Measurements from ENCODE around the gene PRMT6.
"Not testable (repeated sequence)": the region's sequence is repeated elsewhere in the genome, so short reads cannot be mapped to it uniquely, and the experiment has no call there.

The PRMT6 gene

DNA sequence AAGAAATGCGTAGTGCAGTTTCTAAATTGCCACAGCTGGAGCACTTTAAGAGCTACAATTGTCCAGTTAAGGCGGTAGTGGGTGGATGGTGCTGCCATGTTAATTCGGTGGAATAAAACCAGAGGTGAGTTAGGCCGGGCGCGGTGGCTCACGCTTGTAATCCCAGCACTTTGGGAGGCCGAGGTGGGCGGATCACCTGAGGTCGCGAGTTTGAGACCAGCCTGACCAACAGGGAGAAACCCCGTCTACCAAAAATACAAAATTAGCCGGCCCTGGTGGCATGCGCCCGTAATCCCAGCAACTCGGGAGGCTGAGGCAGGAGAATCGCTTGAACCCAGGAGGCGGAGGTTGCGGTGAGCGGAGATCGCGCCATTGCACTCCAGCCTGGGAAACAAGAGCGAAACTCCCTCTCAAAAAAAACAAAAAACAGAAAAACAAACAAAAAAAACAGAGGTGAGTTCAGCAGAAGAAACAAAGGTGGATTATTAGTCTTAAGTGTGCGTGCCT lies 502 bp upstream of the PRMT6 start:
- Histone ChIP-seq H3K4me3 (ENCODE audit: low read depth in 1 of 2, low read length in 2 of 2) (peak overlapping the region; percentile 66 to 98), H3K4me1 (ENCODE audit: insufficient read depth, low read length) (peaks cover 10% of the 10 kb centered on the region), H3K27ac (ENCODE audit: low read depth, low read length) (peak overlapping the region; percentile 97), H3K9ac (ENCODE audit: low read length) (peak overlapping the region; percentile 65)
- not testable (repeated sequence) for H3K9me3 ChIP-seq (ENCODE audit: low read length); H3K36me3 ChIP-seq (ENCODE audit: insufficient read depth, low read length); H3K27me3 ChIP-seq (ENCODE audit: control insufficient read depth in 1 of 2, insufficient read depth in 2 of 2, low read length in 2 of 2)

DNA sequence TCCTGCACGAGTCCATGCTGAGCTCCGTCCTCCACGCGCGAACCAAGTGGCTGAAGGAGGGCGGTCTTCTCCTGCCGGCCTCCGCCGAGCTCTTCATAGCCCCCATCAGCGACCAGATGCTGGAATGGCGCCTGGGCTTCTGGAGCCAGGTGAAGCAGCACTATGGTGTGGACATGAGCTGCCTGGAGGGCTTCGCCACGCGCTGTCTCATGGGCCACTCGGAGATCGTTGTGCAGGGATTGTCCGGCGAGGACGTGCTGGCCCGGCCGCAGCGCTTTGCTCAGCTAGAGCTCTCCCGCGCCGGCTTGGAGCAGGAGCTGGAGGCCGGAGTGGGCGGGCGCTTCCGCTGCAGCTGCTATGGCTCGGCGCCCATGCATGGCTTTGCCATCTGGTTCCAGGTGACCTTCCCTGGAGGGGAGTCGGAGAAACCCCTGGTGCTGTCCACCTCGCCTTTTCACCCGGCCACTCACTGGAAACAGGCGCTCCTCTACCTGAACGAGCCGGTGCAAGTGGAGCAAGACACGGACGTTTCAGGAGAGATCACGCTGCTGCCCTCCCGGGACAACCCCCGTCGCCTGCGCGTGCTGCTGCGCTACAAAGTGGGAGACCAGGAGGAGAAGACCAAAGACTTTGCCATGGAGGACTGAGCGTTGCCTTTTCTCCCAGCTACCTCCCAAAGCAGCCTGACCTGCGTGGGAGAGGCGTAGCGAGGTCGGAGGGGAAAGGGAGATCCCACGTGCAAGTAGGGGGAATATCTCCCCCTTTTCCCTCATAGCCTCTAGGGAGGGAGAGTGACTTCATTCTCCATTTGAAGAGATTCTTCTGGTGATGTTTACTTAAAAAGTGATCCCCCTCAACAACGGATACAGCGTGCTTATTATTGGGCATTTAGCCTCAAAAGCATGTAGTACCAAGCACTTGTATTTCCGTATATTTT lies 991 bp downstream of the PRMT6 start:
- Histone ChIP-seq H3K9me3 (ENCODE audit: low read length) (no peaks in the 10 kb centered on the region), H3K27me3 (ENCODE audit: control insufficient read depth in 1 of 2, insufficient read depth in 2 of 2, low read length in 2 of 2) (no peaks in the 10 kb centered on the region), H3K27ac (ENCODE audit: low read depth, low read length) (peak overlapping the region; percentile 97), H3K9ac (ENCODE audit: low read length) (peak overlapping the region; percentile 65), H3K36me3 (ENCODE audit: insufficient read depth, low read length) (peaks cover 5% of the 10 kb centered on the region), H3K4me3 (ENCODE audit: low read depth in 1 of 2, low read length in 2 of 2) (peak overlapping the region; percentile 66 to 98), H3K4me1 (ENCODE audit: insufficient read depth, low read length) (peaks cover 10% of the 10 kb centered on the region)

DNA sequence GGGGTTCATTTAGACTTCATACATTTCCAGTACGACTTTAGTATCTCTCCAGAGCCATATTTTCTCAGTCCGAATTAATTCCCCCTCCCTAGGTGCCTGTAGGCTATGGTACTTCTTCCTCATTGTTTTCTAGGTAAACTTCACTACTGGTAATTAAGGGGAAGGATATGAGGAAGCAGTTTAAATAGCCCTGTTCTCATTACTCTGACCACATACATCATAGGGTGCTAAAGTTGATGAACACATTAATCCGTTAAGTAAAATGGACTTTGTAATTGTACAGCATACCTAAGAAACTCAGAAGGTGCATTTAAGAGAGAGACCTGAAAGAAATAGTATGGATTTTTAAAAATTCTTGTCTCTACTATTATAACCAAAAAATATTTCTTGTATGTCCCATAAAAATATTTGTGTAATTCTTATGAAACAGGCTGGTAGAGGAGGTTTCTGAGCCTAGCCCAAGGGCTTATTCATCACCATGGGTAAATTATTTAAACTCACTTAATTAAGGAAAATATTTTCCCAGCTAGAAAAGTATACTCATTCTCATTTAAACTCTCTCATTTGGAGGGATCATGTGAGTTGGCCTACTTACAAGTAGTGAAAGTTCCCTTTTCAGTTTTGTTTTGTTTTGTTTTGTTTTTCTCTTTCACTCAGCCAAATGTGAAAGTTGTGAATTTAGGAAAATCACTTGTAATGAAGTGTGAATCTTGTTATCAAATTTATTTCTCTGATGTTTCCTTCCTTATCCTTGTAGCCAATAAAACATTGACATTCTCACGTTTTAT lies 2.0 kb downstream of the PRMT6 start:
- H3K9ac ChIP-seq (ENCODE audit: low read length), result no peak overlapping the region
- no peak overlapping the region for H3K27ac ChIP-seq (ENCODE audit: low read depth, low read length)
- peaks cover 5% of the 10 kb centered on the region for H3K36me3 ChIP-seq (ENCODE audit: insufficient read depth, low read length)
- H3K4me3 ChIP-seq (ENCODE audit: low read depth in 1 of 2, low read length in 2 of 2), result peak overlapping the region in 1 of 2 donors; percentile 98
- H3K9me3 ChIP-seq (ENCODE audit: low read length), result no peaks in the 10 kb centered on the region
- H3K27me3 ChIP-seq (ENCODE audit: control insufficient read depth in 1 of 2, insufficient read depth in 2 of 2, low read length in 2 of 2), result no peaks in the 10 kb centered on the region
- peaks cover 10% of the 10 kb centered on the region for H3K4me1 ChIP-seq (ENCODE audit: insufficient read depth, low read length)

DNA sequence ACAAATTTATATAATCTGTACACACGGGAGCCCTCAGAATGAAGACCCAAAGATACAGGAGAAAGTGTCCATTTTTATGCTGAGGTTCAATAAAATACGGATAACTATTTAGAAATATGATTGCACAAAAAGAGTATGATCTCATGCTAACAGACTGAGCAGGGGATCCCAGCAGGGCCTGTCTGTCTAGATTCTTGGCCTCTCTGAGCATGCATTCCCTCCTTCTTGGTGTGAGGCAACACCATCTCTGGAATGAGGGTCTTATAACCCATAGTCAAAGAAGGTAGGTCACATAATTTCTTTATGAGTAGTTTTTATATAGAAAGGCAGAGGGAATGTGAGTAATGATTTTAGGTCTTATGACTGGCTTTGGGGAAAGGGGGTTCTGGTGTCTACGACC lies 5.4 kb downstream of the PRMT6 start:
- peaks cover 5% of the 10 kb centered on the region for H3K36me3 ChIP-seq (ENCODE audit: insufficient read depth, low read length)
- H3K4me1 ChIP-seq (ENCODE audit: insufficient read depth, low read length), result peaks cover 10% of the 10 kb centered on the region
- H3K9ac ChIP-seq (ENCODE audit: low read length), result no peak overlapping the region
- H3K4me3 ChIP-seq (ENCODE audit: low read depth in 1 of 2, low read length in 2 of 2), result no peak overlapping the region
- no peaks in the 10 kb centered on the region for H3K27me3 ChIP-seq (ENCODE audit: control insufficient read depth in 1 of 2, insufficient read depth in 2 of 2, low read length in 2 of 2)
- no peaks in the 10 kb centered on the region for H3K9me3 ChIP-seq (ENCODE audit: low read length)
- no peak overlapping the region for H3K27ac ChIP-seq (ENCODE audit: low read depth, low read length)

DNA sequence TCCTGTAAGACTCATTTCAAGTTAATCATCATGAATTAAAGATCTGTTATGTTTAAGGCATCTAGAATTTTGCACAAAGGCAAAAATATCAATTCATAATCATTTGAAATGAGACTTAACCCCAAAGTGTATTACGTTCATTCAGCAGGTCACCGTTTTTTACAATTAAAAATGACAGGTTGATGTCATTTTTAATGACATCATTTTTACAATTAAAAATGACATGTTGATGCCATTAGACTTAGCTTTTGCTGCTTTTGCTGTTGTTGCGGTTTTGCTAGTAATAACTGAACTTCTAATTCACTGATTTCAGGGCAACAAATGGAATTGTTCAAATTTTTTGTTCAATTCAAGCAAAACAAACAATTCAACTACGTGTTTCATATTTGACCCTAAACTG lies 17.0 kb downstream of the PRMT6 start:
- Histone ChIP-seq H3K4me3 (ENCODE audit: low read depth in 1 of 2, low read length in 2 of 2) (no peak overlapping the region), H3K4me1 (ENCODE audit: insufficient read depth, low read length) (no peaks in the 10 kb centered on the region)

DNA sequence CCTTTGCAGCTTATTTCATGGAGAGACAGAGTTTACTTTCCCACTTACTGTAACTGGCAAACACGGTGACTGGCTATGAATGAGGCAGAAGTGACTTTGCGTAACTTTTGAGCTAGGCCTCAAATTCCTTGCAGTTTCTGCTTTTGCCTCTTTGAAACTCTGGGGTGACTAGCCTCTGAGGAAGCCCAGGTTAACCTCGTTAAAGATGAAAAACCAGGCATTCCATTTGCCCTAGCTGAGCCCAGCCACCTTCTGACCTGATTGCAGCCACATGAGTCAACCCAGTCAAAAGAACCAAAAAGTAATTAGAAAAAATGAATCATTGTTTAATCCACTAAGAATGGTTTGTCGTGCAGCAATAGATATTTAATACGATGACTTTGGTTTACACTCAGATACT lies 20.4 kb downstream of the PRMT6 start:
- Histone ChIP-seq H3K9ac (ENCODE audit: low read length) (no peak overlapping the region), H3K27me3 (ENCODE audit: control insufficient read depth in 1 of 2, insufficient read depth in 2 of 2, low read length in 2 of 2) (no peaks in the 10 kb centered on the region), H3K27ac (ENCODE audit: low read depth, low read length) (no peak overlapping the region), H3K4me1 (ENCODE audit: insufficient read depth, low read length) (no peaks in the 10 kb centered on the region), H3K4me3 (ENCODE audit: low read depth in 1 of 2, low read length in 2 of 2) (no peak overlapping the region), H3K36me3 (ENCODE audit: insufficient read depth, low read length) (no peaks in the 10 kb centered on the region), H3K9me3 (ENCODE audit: low read length) (no peaks in the 10 kb centered on the region)

More for the DNA sequence above, 17.0 kb downstream of the PRMT6 start:
- H3K36me3 ChIP-seq (ENCODE audit: insufficient read depth, low read length), result no peaks in the 10 kb centered on the region
- no peaks in the 10 kb centered on the region for H3K27me3 ChIP-seq (ENCODE audit: control insufficient read depth in 1 of 2, insufficient read depth in 2 of 2, low read length in 2 of 2)
- H3K9me3 ChIP-seq (ENCODE audit: low read length), result no peaks in the 10 kb centered on the region
- no peak overlapping the region for H3K27ac ChIP-seq (ENCODE audit: low read depth, low read length)
- no peak overlapping the region for H3K9ac ChIP-seq (ENCODE audit: low read length)

DNA sequence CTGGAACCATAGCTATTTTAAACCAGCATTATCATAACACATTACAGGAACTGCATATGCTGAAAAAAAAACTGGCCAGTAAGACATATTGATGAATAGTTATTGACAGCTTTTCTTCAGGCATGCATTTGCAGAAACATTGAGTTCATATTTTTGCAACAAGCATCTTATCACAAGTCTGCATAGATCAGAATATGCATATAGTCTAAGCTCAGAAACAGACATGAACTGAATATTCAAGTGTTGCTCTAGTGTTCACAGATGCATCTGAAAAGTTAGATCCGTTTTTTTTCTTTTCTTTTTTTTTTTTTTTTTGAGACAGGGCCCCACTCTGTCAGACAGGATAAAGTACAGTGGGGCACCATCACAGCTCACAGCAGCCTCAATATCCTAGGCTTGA lies 22.8 kb downstream of the PRMT6 start:
- Histone ChIP-seq H3K9me3 (ENCODE audit: low read length) (no peaks in the 10 kb centered on the region), H3K27me3 (ENCODE audit: control insufficient read depth in 1 of 2, insufficient read depth in 2 of 2, low read length in 2 of 2) (no peaks in the 10 kb centered on the region), H3K9ac (ENCODE audit: low read length) (no peak overlapping the region), H3K36me3 (ENCODE audit: insufficient read depth, low read length) (no peaks in the 10 kb centered on the region), H3K4me1 (ENCODE audit: insufficient read depth, low read length) (no peaks in the 10 kb centered on the region), H3K27ac (ENCODE audit: low read depth, low read length) (no peak overlapping the region), H3K4me3 (ENCODE audit: low read depth in 1 of 2, low read length in 2 of 2) (no peak overlapping the region)

DNA sequence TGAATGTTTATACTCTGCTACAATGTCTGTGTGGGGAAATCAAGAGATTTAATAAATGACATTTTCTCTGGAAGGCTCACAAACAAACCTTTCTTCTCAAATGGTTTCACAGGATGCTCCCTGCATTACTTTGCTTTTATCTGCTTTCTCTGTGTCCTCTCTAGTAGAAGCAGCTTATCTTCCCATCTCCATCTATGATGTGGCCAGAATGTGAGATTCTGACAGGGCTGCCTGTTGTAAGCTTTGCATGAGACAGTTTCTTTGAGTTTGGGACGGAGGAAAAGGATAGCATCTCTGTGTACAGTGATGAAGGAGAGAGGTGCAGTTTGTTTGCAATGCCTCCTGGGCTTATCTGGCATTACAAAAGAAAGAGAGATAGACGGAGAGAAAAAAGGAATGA lies 24.6 kb downstream of the PRMT6 start:
- Histone ChIP-seq H3K9me3 (ENCODE audit: low read length) (no peaks in the 10 kb centered on the region), H3K4me3 (ENCODE audit: low read depth in 1 of 2, low read length in 2 of 2) (no peak overlapping the region), H3K27me3 (ENCODE audit: control insufficient read depth in 1 of 2, insufficient read depth in 2 of 2, low read length in 2 of 2) (no peaks in the 10 kb centered on the region), H3K36me3 (ENCODE audit: insufficient read depth, low read length) (no peaks in the 10 kb centered on the region), H3K4me1 (ENCODE audit: insufficient read depth, low read length) (no peaks in the 10 kb centered on the region), H3K27ac (ENCODE audit: low read depth, low read length) (no peak overlapping the region), H3K9ac (ENCODE audit: low read length) (no peak overlapping the region)

DNA sequence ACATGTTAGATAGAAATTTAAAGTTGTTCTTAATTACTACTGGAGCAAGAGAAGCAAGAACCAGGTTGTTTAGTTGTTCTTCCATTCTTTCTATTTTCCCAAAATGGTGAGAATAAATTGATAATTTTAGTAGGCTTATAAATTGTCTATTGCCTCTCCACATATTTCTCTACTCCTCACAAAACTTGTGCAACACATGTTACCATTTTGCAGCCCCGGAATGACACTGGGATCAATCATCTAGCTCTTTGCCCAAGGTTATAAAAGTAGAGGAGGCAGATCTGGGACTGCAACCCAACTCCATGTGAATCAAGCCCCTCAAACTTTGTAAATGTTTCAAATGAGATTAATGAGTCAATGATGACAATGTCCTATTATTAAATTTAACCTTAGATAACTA lies 34.9 kb downstream of the PRMT6 start:
- no peaks in the 10 kb centered on the region for H3K27me3 ChIP-seq (ENCODE audit: control insufficient read depth in 1 of 2, insufficient read depth in 2 of 2, low read length in 2 of 2)
- no peaks in the 10 kb centered on the region for H3K9me3 ChIP-seq (ENCODE audit: low read length)
- H3K4me3 ChIP-seq (ENCODE audit: low read depth in 1 of 2, low read length in 2 of 2), result no peak overlapping the region
- H3K36me3 ChIP-seq (ENCODE audit: insufficient read depth, low read length), result no peaks in the 10 kb centered on the region
- H3K27ac ChIP-seq (ENCODE audit: low read depth, low read length), result no peak overlapping the region
- H3K4me1 ChIP-seq (ENCODE audit: insufficient read depth, low read length), result peaks cover 3% of the 10 kb centered on the region
- H3K9ac ChIP-seq (ENCODE audit: low read length), result no peak overlapping the region

DNA sequence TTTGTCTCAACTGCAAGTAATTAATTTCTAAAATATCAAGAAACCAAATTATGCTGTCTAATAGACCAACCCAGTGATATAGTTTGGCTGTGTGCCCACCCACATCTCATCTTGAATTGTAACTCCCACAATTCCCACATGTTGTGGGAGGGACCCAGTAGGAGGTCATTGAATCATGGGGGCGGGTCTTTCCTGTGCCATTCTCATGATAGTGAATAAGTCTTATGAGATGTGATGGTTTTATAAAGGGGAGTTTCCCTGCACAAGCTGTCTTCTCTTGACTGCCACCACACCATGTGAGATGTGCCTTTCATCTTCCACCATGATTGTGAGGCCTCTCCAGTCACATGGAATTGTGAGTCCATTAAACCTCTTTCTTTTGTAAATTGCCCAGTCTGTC lies 36.9 kb downstream of the PRMT6 start:
- H3K4me3 ChIP-seq (ENCODE audit: low read depth in 1 of 2, low read length in 2 of 2), result not testable (repeated sequence)

DNA sequence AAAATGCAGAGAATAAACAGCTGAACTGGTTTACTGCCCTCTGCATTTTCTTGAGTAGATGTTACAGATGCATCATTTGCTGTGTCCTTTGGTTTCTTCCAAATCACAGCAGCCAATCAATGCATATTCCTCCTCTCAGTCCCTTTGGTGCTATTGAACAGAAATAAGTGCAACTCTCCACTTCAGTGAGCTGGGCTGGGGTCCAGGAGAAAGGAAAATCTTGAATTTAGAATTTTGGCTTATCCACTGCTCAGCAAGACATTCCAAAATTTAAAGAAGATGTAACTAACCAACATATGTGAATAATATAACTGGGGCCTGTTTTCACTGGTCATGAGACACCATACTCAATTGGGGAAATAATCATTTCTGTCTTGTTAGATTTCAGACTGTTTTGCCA lies 39.2 kb downstream of the PRMT6 start:
- Histone ChIP-seq H3K9ac (ENCODE audit: low read length) (no peak overlapping the region), H3K4me1 (ENCODE audit: insufficient read depth, low read length) (no peaks in the 10 kb centered on the region)

More for the DNA sequence above, 36.9 kb downstream of the PRMT6 start:
- H3K36me3 ChIP-seq (ENCODE audit: insufficient read depth, low read length); H3K9me3 ChIP-seq (ENCODE audit: low read length); H3K4me1 ChIP-seq (ENCODE audit: insufficient read depth, low read length); H3K9ac ChIP-seq (ENCODE audit: low read length); H3K27ac ChIP-seq (ENCODE audit: low read depth, low read length); H3K27me3 ChIP-seq (ENCODE audit: control insufficient read depth in 1 of 2, insufficient read depth in 2 of 2, low read length in 2 of 2): not testable (repeated sequence)

More for the DNA sequence above, 39.2 kb downstream of the PRMT6 start:
- H3K9me3 ChIP-seq (ENCODE audit: low read length), result no peaks in the 10 kb centered on the region
- H3K27ac ChIP-seq (ENCODE audit: low read depth, low read length), result no peak overlapping the region
- no peaks in the 10 kb centered on the region for H3K36me3 ChIP-seq (ENCODE audit: insufficient read depth, low read length)
- H3K4me3 ChIP-seq (ENCODE audit: low read depth in 1 of 2, low read length in 2 of 2), result no peak overlapping the region
- H3K27me3 ChIP-seq (ENCODE audit: control insufficient read depth in 1 of 2, insufficient read depth in 2 of 2, low read length in 2 of 2), result no peaks in the 10 kb centered on the region

Data from muscle layer of colon (tissue), 2 donors.